ENCODE results near the gene JCHAIN.
A peak's percentile ranks its signal among the peaks of the same experiment; 100 is the strongest.

GRCh38 chr4:70651864-70652506, 14.3 kb downstream of the JCHAIN start:
- TF ChIP-seq POLR2A (IDR thresholded peaks at IDR 0.05) (no peak), CTCF (IDR thresholded peaks at IDR 0.05) (peak in 3 of 4 experiments; percentile 37 to 53 (median 51))

Data from sigmoid colon (tissue), 3 donors.